Cardiac septum (tissue), 1 donor: ENCODE data around the gene CACNA2D2. TPM values are rescaled to one million over a fixed set of nuclear protein-coding genes. Genes with fewer than 3 reads are reported as not detected.

Experiments
- DNase-seq: peaks from one replicate; pipeline ENCODE4 v3.0.0-alpha.2; 2020; ENCODE audit warnings: low spot score
- intact Hi-C: fragments of 100-400 bp; cut with DNase I; formaldehyde crosslinking; loops from one replicate; pipeline ENCODE4 v1.14.0; 2022
- total RNA-seq: library from RNA; stranded (reverse); fragmentation: NEBNext Ultra II Directional; extraction: Animal tissue kit (Norgen Biotek cat#: 25700); gene quantifications from one replicate; pipeline ENCODE4 v1.2.1, GENCODE V29; 2021
- donor health status: DM: no; HTN: no; CAD: no.

CACNA2D2 gene
- total RNA-seq, 1 donor from 2014 or later: 1.4 TPM

- no peak for DNase-seq
- intact Hi-C loops: no loop called here
These were observed 1.2 kb upstream of the CACNA2D2 start for GRCh38 chr3:50504681-50505080.

GRCh38 chr3:50502584-50503423 is 630 bp downstream of the CACNA2D2 start:
- DNase-seq: no peak
- intact Hi-C loops: no loop called here

- intact Hi-C loops: no loop called here
- no peak for DNase-seq
These were observed 1.2 kb downstream of the CACNA2D2 start for GRCh38 chr3:50502225-50502583.

DNA sequence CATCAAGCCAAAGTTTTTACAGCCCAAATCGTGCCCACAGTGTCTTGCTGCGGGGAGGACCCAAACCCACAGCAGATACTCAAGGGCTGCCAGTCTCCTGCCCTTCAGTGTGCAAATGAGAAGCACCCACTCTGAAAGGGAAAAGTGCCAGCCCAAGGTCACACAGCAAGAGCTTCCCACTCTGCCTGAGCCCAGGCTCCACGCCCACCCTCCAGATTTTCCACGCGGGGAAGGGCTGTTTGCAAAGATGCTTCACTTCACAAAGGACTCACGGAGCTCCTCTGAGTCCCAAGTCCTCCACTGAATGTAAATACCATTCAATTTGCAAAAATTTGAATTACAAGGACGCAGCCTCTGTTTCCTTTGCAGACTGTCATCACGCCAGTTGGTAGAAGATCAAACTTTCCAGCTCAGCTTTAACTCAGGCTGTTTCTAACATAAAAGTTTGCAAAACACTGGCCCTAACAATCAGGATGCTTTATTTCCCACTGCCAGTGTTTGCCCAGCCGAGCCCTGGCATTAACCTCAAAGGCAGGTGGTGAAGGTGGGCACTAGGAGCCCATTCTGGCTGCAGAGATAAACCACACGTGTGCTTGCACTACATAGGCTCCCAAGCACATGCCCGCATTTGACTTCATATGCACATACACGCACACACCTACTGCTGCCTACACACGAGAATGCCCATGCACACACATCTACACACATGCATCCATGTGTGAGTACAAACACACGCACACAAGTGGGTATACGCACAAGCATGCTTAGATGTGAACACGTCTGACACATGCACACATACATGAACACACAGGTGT is 7.6 kb downstream of the CACNA2D2 start:
- intact Hi-C loops: no loop called here
- DNase-seq: no peak

DNA sequence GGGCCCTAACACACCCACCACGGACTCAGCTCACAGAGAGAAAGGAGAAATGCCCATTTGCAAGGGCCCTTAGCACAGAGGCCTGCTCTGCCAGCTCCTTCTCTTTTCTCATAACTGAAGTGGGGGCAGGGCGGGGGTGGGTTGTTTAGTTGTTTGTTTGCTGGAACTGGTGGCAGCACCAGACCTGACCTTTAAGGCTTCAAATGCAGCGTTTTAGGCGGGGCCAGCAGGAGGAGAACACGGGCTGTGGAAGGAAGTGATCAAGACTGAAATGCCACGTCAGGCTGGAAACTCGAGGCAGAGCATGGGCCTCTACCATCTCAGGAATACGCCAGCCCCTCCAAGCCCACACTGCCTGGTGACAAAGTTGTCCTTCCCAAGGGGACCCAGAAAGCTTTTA is 9.3 kb downstream of the CACNA2D2 start:
- DNase-seq: no peak
- intact Hi-C loops: no loop called here

GRCh38 chr3:50493623-50494022 is 9.8 kb downstream of the CACNA2D2 start:
- DNase-seq: no peak
- intact Hi-C loops: no loop called here

GRCh38 chr3:50493086-50493485 is 10.3 kb downstream of the CACNA2D2 start:
- intact Hi-C loops: no loop called here
- no peak for DNase-seq

DNA sequence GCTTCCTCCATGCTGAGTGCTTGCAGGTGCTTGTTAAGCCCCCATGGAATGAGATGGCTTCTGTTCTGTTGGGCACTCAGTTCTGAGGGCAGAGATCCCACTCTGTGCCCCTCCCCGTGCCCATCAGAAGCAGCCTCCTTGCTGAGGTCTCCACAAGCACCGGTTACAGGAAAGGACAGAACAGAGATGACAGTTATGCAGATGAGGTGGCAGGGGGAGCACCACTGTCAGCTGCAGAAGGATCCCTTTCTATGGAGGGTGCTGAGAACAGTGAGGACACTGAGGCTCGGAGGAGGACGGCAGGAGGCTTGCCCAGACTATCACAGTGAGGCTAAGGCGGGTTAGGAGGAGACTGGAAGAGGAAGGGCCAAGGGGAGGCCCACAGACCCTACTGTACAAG is 12.4 kb downstream of the CACNA2D2 start:
- intact Hi-C loops: no loop called here
- no peak for DNase-seq

GRCh38 chr3:50490424-50490823 is 13.0 kb downstream of the CACNA2D2 start:
- intact Hi-C loops: no loop called here
- DNase-seq: no peak

DNA sequence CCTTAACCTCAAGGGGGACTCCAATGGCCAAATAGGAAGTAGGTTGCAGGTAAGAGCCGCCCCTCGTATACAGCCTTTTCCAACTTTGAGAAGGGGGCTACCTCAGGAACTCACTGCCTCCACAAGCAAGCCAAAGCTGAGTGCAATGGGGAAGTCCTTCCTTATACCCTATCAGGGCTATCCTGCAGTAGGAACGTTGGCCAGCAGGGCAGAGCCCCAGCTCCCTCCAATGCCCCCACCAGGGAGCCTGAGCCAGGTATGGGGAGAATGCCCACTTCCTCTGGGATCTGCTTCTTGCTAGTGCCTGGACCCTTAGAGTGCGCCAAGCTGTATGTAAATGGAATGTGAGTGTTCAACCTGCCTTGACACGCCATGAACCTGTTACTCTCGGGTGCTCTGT is 16.3 kb downstream of the CACNA2D2 start:
- DNase-seq: no peak
- intact Hi-C loops: no loop called here

- DNase-seq: no peak
- intact Hi-C loops: no loop called here
These were observed 17.1 kb downstream of the CACNA2D2 start for GRCh38 chr3:50486219-50486888.

GRCh38 chr3:50484722-50485121 is 18.7 kb downstream of the CACNA2D2 start:
- intact Hi-C loops: no loop called here
- DNase-seq: no peak

DNA sequence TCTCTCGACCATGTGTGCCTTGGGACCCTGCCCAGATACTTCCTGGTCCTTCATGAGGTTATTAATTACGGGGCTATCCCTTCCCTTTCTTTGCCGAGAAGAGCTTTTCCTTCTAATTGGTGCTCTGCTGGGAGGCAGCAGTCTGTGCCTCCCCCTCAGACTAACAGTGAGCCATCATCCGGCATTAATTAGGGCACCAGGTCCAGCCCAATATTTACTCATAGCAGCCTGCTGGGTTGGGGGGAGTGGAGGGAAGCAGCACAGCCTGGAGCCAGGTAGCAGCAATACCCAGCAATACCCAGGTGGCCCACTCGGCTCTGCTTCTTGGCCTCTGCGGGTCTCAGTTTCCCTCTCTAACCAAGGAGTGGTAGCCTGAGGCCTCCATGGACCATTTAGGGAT is 20.1 kb downstream of the CACNA2D2 start:
- DNase-seq: no peak
- intact Hi-C loops: no loop called here

GRCh38 chr3:50481992-50482391 is 21.4 kb downstream of the CACNA2D2 start:
- intact Hi-C loops: no loop called here
- no peak for DNase-seq

GRCh38 chr3:50480471-50480870 is 23.0 kb downstream of the CACNA2D2 start:
- DNase-seq: no peak
- intact Hi-C loops: no loop called here

DNA sequence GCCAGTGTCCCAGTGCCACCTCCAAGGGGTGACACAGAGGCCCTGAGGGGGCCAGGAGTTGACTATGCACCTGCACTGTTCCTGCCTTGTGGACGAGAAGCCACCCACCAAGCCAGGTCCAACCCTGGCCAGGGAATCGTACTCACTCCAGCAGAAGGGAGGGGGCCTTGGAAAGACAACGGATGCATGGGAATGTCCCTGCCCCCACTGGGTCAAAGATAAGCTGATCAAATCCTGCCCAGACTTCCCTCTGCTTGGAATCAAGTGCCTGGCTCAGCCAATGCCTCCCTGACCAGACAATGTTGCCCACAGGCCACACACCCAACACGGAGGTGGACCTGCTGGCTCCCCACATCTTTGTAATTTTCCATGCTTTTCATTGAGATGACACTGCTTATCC is 23.9 kb downstream of the CACNA2D2 start:
- DNase-seq: no peak
- intact Hi-C loops: no loop called here

DNA sequence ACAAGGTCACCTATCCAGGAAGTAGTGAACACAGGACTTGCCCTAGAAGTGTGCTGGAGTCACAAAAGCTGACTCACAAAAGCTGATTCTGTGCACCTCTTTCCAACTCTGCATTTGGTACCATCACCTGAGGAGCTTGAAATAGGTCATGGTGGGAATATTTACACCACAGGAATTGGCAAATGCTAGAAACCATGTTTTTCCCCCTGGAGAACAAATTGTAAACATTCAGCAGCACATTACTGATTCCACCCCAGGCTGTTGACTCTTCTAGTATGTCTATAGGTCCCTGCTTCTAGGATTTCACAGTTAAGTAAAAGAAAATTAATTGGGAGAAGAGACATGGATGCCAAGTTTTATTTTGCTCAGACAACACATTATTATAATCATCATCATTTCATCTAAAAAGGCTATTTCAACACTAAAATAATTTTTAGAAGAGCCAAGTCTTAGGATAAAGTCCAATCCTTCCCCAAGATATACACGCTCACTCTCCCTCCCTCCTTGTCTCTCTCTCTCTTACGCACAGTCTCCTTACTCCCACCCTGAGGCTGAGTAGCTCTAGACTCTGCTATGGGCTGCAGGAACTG is 24.7 kb downstream of the CACNA2D2 start:
- intact Hi-C loops: no loop called here
- DNase-seq: no peak

- intact Hi-C loops: no loop called here
- no peak for DNase-seq
These were observed 25.4 kb downstream of the CACNA2D2 start for GRCh38 chr3:50478051-50478450.

DNA sequence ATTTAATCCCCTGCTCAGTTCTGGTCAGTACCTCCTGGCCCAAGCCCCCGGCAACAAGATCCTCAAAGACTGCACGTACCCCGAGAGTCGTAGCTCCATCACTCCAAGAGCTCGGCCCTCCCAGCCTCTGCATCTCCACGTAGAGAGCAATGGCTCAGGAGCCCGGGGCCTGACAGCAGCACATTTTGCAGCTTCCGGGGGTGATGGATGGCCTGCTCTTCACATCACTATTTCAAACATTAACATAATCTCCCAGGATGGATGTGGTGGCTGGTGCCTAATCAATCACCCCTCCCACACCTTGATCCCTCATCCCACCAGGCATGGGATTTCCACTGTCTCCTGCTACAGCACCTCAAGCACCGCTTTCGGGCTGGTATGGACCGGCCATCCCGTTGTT is 28.1 kb downstream of the CACNA2D2 start:
- no peak for DNase-seq
- intact Hi-C loops: no loop called here

GRCh38 chr3:50474717-50475116 is 28.7 kb downstream of the CACNA2D2 start:
- DNase-seq: no peak
- intact Hi-C loops: no loop called here
